HEK293 (cell line): ENCODE data around the gene FBXO3.
A peak's percentile ranks its signal among the peaks of the same experiment; 100 is the strongest.

Experiments
- CTCF ChIA-PET: fragments of 350-600 bp; formaldehyde crosslinking; extraction: SDS; loops from one replicate; lab custom pipeline; 2021; ENCODE audit warnings: antibody characterized with exemption; lab: Yijun Ruan, JAX
- POLR2A ChIA-PET: fragments of 300-600 bp; formaldehyde crosslinking; extraction: SDS; loops from one replicate; lab custom pipeline; 2020; ENCODE audit warnings: antibody characterized with exemption, inconsistent platforms; lab: Yijun Ruan, JAX
- H3K27ac ChIP-seq: fragments of 200-500 bp; sonication (Bioruptor generic); 2 replicates; pipeline ENCODE4 v1.5.1; 2014; ENCODE audit warnings: low read depth, low read length, control low read depth, inconsistent platforms; ENCODE audit errors: extremely low read depth
- H3K36me3 ChIP-seq, 2 experiments: fragments of 200-500 bp in 1 of 2; sonication (Bioruptor generic) in 1 of 2; 1 replicate in 1 of 2; 2 replicates in 1 of 2; pipeline ENCODE4 v1.5.1; 2014 to 2017; ENCODE audit warnings: inconsistent platforms in 2 of 2, low read length in 2 of 2; ENCODE audit not compliant: control insufficient read depth in 2 of 2, insufficient read depth in 1 of 2
- H3K4me1 ChIP-seq: fragments of 200-500 bp; sonication (Bioruptor generic); 2 replicates; pipeline ENCODE4 v1.5.1; 2014; ENCODE audit warnings: mild to moderate bottlenecking, low read length, inconsistent platforms; ENCODE audit not compliant: control insufficient read depth, insufficient read depth
- H3K4me3 ChIP-seq: 2 replicates; pipeline ENCODE4 v1.5.1; 2011; ENCODE audit warnings: low read depth, mild to moderate bottlenecking, control low read depth, low read length, moderate library complexity
- H3K9me3 ChIP-seq: fragments of 200-500 bp; sonication (Bioruptor generic); 2 replicates; pipeline ENCODE4 v1.5.1; 2014; ENCODE audit warnings: low read depth, low read length, inconsistent platforms; ENCODE audit not compliant: control insufficient read depth, insufficient read depth
- IKZF3 ChIP-seq: fragments of 450-650 bp; IDR thresholded peaks from 2 replicates; pipeline ENCODE4 v1.5.0; 2018; ENCODE audit warnings: missing biosample characterization, mild to moderate bottlenecking, missing genetic modification characterization, moderate library complexity
- PRDM1 ChIP-seq: fragments of 450-650 bp; formaldehyde crosslinking; IDR thresholded peaks from 2 replicates; pipeline ENCODE4; 2016; ENCODE audit warnings: missing biosample characterization, missing genetic modification characterization
- SCRT2 ChIP-seq: fragments of 450-650 bp; formaldehyde crosslinking; IDR thresholded peaks from 2 replicates; pipeline ENCODE4 v1.5.1; 2016; ENCODE audit warnings: missing biosample characterization, missing genetic modification characterization
- SP3 ChIP-seq: fragments of 450-650 bp; formaldehyde crosslinking; IDR thresholded peaks from 2 replicates; pipeline ENCODE4 v1.5.1; 2016; ENCODE audit warnings: missing biosample characterization, missing genetic modification characterization
- ZBTB17 ChIP-seq: fragments of 450-650 bp; formaldehyde crosslinking; IDR thresholded peaks from 2 replicates; pipeline ENCODE4 v1.5.1; 2016; ENCODE audit warnings: missing biosample characterization, missing genetic modification characterization
- ZBTB48 ChIP-seq: fragments of 450-650 bp; formaldehyde crosslinking; IDR thresholded peaks from 2 replicates; pipeline ENCODE4 v1.5.1; 2016; ENCODE audit warnings: missing biosample characterization, missing genetic modification characterization
- ZBTB49 ChIP-seq: fragments of 450-650 bp; formaldehyde crosslinking; IDR thresholded peaks from 2 replicates; pipeline ENCODE4 v1.5.1; 2016; ENCODE audit warnings: missing biosample characterization, missing genetic modification characterization, low read depth
- ZFP37 ChIP-seq: fragments of 450-650 bp; formaldehyde crosslinking; IDR thresholded peaks from 2 replicates; pipeline ENCODE4 v1.5.1; 2016; ENCODE audit warnings: missing biosample characterization, missing genetic modification characterization
- ZNF16 ChIP-seq: fragments of 450-650 bp; formaldehyde crosslinking; IDR thresholded peaks from 2 replicates; pipeline ENCODE4 v1.5.1; 2016; ENCODE audit warnings: low read depth, missing biosample characterization, missing genetic modification characterization
- ZNF184 ChIP-seq: fragments of 450-650 bp; IDR thresholded peaks from 2 replicates; pipeline ENCODE4 v1.5.1; 2018; ENCODE audit warnings: missing biosample characterization, mild to moderate bottlenecking, missing genetic modification characterization
- ZNF2 ChIP-seq: fragments of 450-650 bp; formaldehyde crosslinking; IDR thresholded peaks from 2 replicates; pipeline ENCODE4 v1.5.1; 2016; ENCODE audit warnings: missing biosample characterization, missing genetic modification characterization
- ZNF335 ChIP-seq: fragments of 450-650 bp; formaldehyde crosslinking; conservative IDR thresholded peaks from 2 replicates; pipeline ENCODE4 v1.5.1; 2016; ENCODE audit warnings: missing biosample characterization, missing genetic modification characterization
- ZNF830 ChIP-seq: fragments of 450-650 bp; IDR thresholded peaks from 2 replicates; pipeline ENCODE4 v1.5.0; 2018; ENCODE audit warnings: missing biosample characterization, missing genetic modification characterization, low read depth, mild to moderate bottlenecking, moderate library complexity
- TF ChIP-seq, protein P1 (sequence below): fragments of 450-650 bp; formaldehyde crosslinking; IDR thresholded peaks from 2 replicates; pipeline ENCODE4; 2016; ENCODE audit warnings: missing biosample characterization, missing genetic modification characterization

FBXO3 gene

GRCh38 chr11:33778675-33779074 is 4.4 kb upstream of the FBXO3 start (continued):
- TF ChIP-seq ZNF2: no peak
- TF ChIP-seq ZNF335 (tag by site-specific recombination): peak; percentile 52
- TF ChIP-seq ZBTB49: no peak
- no peak for TF ChIP-seq ZFP37
- TF ChIP-seq, protein P1, sequence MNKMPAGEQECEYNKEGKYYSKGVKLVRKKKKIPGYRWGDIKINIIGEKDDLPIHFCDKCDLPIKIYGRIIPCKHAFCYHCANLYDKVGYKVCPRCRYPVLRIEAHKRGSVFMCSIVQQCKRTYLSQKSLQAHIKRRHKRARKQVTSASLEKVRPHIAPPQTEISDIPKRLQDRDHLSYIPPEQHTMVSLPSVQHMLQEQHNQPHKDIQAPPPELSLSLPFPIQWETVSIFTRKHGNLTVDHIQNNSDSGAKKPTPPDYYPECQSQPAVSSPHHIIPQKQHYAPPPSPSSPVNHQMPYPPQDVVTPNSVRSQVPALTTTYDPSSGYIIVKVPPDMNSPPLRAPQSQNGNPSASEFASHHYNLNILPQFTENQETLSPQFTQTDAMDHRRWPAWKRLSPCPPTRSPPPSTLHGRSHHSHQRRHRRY (tag by site-specific recombination): no peak
- TF ChIP-seq IKZF3 (tag by site-specific recombination): peak; percentile 24; the same call in 1 of the 2 replicates
- peak; percentile 72 for TF ChIP-seq ZBTB17

DNA sequence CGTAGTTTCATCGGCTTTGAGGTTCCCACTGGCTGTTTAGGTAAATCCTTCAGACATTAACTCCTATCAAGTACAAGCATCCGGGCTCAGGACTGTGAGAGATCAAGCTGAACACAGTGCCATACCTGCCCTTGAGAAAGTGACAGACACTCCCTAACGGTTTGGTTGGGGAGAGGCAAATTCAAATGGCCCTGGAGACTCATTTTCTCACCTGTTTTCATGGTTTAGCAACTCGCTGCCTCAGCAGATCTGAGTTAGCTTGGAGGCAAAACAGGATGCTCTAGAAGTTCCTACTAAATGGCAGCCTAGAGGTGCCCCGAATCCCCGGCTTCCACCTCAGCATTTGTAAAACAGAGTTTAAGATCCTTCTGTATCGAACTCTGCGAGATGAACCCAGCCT is 3.6 kb upstream of the FBXO3 start:
- H3K9me3 ChIP-seq: no peaks in the 10 kb centered on the region
- peak; percentile 62; the same call in 1 of the 2 replicates for TF ChIP-seq ZBTB48
- no peak for TF ChIP-seq ZNF830 (tag by site-specific recombination)
- H3K4me1 ChIP-seq: peaks cover 16% of the 10 kb centered on the region
- CTCF ChIA-PET: interaction anchor here (0.7 to 1.4 kb wide), 3 partner anchors 26 to 30 kb away, joined by 3 to 4 read pairs (median 4); no protein-coding TSS in a partner anchor
- no peak overlapping the region for H3K4me3 ChIP-seq
- H3K36me3 ChIP-seq: no peaks in the 10 kb centered on the region
- POLR2A ChIA-PET: interaction anchor here (1.5 kb wide), 1 partner anchor 25 kb away, joined by 7 read pairs; no protein-coding TSS in a partner anchor
- no peak overlapping the region for H3K27ac ChIP-seq

- H3K27ac ChIP-seq: no peak overlapping the region
- H3K4me1 ChIP-seq: peaks cover 16% of the 10 kb centered on the region
- H3K36me3 ChIP-seq: no peaks in the 10 kb centered on the region
- TF ChIP-seq ZNF184 (tag by site-specific recombination): peak; percentile 56; the same call in 1 of the 2 replicates
- no peak for TF ChIP-seq SP3 (tag by site-specific recombination)
- TF ChIP-seq SCRT2 (tag by site-specific recombination): peak; percentile 56
- no peaks in the 10 kb centered on the region for H3K9me3 ChIP-seq
- POLR2A ChIA-PET: no interaction called here
- H3K4me3 ChIP-seq: no peak overlapping the region
- CTCF ChIA-PET: interaction anchor here (0.8 kb wide), 1 partner anchor 29 kb away, joined by 3 read pairs; no protein-coding TSS in a partner anchor
Measured at GRCh38 chr11:33775832-33776470, 1.6 kb upstream of the FBXO3 start.

DNA sequence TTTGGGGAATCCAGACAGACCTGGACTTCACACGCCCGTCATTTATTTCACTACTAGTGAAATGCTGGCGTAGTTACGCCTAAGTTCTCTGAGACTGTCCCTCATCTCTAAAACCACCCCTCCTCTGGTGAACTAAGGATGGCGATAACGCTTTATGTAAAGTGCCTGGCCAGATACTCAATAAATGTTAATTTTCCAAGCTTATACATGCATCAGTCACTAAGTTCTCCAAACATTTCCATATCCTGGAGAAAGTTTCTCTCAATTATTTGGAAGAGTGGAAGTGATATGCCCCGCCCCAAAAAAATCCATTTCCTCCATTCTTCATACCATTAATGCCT is 1.1 kb upstream of the FBXO3 start:
- no peaks in the 10 kb centered on the region for H3K9me3 ChIP-seq
- CTCF ChIA-PET: interaction anchor here (0.6 to 1.3 kb wide), 3 partner anchors 33 to 399 kb away, joined by 3 to 7 read pairs (median 4); no protein-coding TSS in a partner anchor
- H3K36me3 ChIP-seq: peaks cover 0 to 1% of the 10 kb centered on the region in 2 experiments; a peak in 1 of 3 replicates
- peaks cover 16% of the 10 kb centered on the region for H3K4me1 ChIP-seq
- H3K4me3 ChIP-seq: no peak overlapping the region
- 0 out of 2 replicates have a peak, but pooled peaks have one; percentile 9 for TF ChIP-seq PRDM1 (tag by site-specific recombination)
- no peak for TF ChIP-seq ZNF16 (tag by site-specific recombination)
- POLR2A ChIA-PET: interaction anchor here (0.6 to 1.6 kb wide), 3 partner anchors 27 to 456 kb away, joined by 3 to 7 read pairs (median 5); partner anchors contain the start of gene CD59
- no peak overlapping the region for H3K27ac ChIP-seq
